Measurements from ENCODE around the gene TEX44. TPM values are rescaled to one million over a fixed set of nuclear protein-coding genes. Genes with fewer than 3 reads are reported as not detected.

Gene TEX44
- total RNA-seq, 3 donors from 2014 or later, result not detected

DNA sequence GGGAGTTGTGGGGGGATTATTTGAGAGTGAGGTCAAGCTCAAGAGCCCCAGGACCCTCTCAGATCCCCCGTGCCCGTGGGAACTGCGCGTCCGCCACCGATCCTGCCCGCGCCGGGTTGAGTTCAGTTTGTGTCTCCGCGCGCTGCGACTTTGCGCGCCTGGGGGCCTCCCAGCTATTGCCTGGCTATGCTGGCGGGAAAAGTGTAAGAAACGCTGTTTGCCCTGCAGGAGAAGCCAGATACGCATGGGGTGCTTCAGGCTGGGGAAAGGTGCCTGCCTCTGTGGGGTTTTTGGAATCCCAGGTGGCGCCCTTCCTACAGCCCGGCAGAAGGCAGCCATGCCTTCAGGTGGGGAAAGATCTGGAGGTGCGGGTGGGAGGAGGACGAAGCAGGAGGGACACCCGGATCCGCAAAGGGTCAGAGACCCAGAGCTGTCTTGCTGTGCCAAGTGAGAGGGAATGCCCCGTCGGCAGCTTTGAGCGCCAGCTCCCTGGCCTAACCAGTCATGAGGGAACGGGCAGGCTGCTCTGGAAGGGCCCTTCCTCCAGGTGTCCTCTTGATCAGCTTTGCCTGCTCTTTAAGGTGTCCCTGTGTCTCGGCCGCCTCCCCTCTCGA is 22.5 kb downstream of the TEX44 start:
- H3K27me3 ChIP-seq, result no peaks in the 10 kb centered on the region
- no peak for DNase-seq (ENCODE audit: low spot score in 2 of 2)
- peak overlapping the region; percentile 42 to 67 (median 55) for H3K4me3 ChIP-seq
- H3K36me3 ChIP-seq, result no peaks in the 10 kb centered on the region
- peak overlapping the region; percentile 99 for H3K27ac ChIP-seq
- peaks cover 11 to 20% of the 10 kb centered on the region in 2 donors for H3K4me1 ChIP-seq
- no peaks in the 10 kb centered on the region for H3K9me3 ChIP-seq
- TF ChIP-seq, protein P1, sequence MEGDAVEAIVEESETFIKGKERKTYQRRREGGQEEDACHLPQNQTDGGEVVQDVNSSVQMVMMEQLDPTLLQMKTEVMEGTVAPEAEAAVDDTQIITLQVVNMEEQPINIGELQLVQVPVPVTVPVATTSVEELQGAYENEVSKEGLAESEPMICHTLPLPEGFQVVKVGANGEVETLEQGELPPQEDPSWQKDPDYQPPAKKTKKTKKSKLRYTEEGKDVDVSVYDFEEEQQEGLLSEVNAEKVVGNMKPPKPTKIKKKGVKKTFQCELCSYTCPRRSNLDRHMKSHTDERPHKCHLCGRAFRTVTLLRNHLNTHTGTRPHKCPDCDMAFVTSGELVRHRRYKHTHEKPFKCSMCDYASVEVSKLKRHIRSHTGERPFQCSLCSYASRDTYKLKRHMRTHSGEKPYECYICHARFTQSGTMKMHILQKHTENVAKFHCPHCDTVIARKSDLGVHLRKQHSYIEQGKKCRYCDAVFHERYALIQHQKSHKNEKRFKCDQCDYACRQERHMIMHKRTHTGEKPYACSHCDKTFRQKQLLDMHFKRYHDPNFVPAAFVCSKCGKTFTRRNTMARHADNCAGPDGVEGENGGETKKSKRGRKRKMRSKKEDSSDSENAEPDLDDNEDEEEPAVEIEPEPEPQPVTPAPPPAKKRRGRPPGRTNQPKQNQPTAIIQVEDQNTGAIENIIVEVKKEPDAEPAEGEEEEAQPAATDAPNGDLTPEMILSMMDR (IDR thresholded peaks at IDR 0.05), result no peak
- no peak for TF ChIP-seq POLR2AphosphoS5 (IDR thresholded peaks at IDR 0.05)
- no peak for TF ChIP-seq POLR2A (IDR thresholded peaks at IDR 0.05)
- intact Hi-C loops (cut with DNase I; ENCODE audit: low total_unique reads), result no loop called here

DNA sequence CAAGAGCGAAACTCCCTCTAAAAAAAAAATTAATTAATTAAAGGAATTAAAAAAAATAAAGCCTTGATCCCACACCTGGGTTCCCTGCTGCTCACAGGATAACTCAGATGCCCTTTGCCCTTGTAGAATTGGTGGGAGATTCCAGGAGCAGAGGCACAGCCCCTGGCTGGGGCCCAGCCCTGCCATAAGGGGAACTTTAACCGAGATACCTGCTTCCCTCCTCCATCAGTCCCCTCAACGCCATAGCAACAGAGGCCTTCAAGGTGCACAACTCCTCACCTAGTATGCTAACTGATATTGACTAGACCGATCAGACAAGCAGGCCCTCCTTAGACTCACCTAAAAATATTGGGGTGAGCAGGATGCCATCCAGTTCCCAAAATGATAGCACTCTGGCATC is 23.6 kb downstream of the TEX44 start:
- Histone ChIP-seq H3K9me3 (no peaks in the 10 kb centered on the region), H3K4me1 (peaks cover 20% of the 10 kb centered on the region in 2 donors), H3K36me3 (no peaks in the 10 kb centered on the region), H3K4me3 (no peak overlapping the region), H3K27ac (peak overlapping the region; percentile 70 to 99), H3K27me3 (no peaks in the 10 kb centered on the region)
- no peak for DNase-seq (ENCODE audit: low spot score in 2 of 2)
- no peak for TF ChIP-seq POLR2AphosphoS5 (IDR thresholded peaks at IDR 0.05)
- TF ChIP-seq, protein P1 (IDR thresholded peaks at IDR 0.05), result no peak
- TF ChIP-seq POLR2A (IDR thresholded peaks at IDR 0.05), result no peak
- intact Hi-C loops (cut with DNase I; ENCODE audit: low total_unique reads), result no loop called here

DNA sequence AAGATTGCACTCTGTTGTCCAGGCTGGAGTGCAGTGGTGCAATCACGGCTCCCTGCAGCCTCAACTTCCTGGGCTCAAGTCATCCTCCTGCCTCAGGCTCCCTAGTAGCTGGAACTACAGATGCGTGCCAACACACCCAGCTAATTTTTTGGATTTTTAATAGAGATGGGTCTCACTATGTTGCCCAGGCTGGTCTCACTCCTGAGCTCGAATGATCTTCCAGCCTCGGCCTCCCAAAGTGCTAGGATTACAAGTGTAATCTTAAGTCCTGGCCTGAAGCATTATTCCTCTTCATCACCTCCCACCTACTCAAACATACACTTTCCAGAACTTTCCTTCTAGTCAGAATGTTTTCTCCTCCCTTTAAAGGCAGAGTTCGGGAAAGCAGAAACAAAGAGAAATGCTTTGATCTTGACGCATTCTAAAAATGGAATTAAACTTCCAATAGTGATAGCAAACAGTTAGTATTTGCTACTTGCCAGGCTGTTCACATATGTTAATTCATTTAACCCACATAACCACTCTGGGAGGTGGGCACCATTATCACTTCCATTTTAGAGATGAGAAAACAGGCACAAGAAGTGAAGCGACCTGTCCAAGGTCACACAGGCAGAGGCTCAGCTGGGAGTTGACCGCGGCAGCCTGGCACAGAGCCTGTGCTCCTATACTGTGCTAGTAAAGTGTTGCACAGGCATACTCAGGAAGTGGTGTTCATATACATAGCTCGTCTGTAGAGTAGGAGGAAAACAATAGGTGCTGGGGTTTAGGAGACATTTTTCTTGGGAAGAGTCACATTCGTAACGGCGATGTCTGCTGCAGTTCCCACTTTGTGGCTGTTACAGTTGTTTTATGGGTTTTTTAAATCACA is 24.6 kb downstream of the TEX44 start:
- Histone ChIP-seq H3K4me1 (peaks cover 14 to 16% of the 10 kb centered on the region in 2 donors), H3K9me3 (no peaks in the 10 kb centered on the region), H3K36me3 (no peaks in the 10 kb centered on the region), H3K27me3 (no peaks in the 10 kb centered on the region), H3K4me3 (no peak overlapping the region), H3K27ac (peak overlapping the region; percentile 70 to 99)
- DNase-seq (ENCODE audit: low spot score in 2 of 2), result no peak
- intact Hi-C loops (cut with DNase I; ENCODE audit: low total_unique reads), result no loop called here
- TF ChIP-seq POLR2A (IDR thresholded peaks at IDR 0.05), result no peak
- TF ChIP-seq, protein P1 (IDR thresholded peaks at IDR 0.05), result no peak
- no peak for TF ChIP-seq POLR2AphosphoS5 (IDR thresholded peaks at IDR 0.05)

DNA sequence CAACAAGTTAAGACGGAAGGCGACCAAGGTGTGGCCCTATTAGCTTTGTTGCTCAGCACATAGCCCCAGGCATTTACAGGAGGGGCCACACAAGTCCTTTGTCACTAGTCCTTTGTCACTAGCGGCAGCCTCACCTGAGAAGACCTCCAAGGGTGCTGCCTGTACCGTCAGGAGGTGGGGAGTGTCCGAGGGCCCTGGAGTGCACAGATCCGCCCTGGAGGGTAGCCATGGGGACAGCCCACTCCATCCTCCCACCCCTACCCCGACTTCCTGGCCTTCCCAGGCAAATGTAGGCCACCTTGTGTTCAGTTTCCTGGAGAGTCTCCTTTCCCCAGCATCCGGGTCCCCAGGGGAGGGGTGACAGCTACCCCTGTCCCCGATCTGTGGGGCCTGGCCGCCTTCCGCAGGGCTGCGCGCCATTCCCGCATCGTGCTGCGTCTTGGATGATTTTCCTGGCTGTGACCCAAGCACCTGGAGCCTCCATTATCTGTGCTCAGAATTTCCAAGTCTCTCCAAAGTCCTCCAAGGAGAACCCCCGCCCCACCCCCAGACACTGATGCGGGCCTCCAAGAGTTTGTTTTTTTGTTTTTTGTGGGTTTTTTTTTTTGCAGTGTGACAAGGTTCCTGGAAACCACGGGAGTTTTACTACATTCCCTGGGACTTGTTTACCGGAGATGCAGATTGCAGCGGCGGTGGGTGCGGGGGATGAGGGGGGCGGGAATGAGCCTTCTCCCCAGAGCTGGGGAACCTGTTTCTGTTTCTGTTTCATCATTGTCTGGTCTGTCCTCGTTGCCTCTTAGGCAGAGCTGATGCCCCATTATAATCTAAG is 28.6 kb downstream of the TEX44 start:
- DNase-seq (ENCODE audit: low spot score in 2 of 2), result peak; percentile 82 to 85
- H3K27ac ChIP-seq, result peak overlapping the region; percentile 97 to 98
- H3K27me3 ChIP-seq, result no peaks in the 10 kb centered on the region
- no peaks in the 10 kb centered on the region for H3K36me3 ChIP-seq
- no peaks in the 10 kb centered on the region for H3K9me3 ChIP-seq
- TF ChIP-seq POLR2A (IDR thresholded peaks at IDR 0.05) (no peak), POLR2AphosphoS5 (IDR thresholded peaks at IDR 0.05) (peak; percentile 7 to 40 (median 32))
- peaks cover 4 to 9% of the 10 kb centered on the region in 2 donors for H3K4me1 ChIP-seq
- intact Hi-C loops (cut with DNase I; ENCODE audit: low total_unique reads), result no loop called here
- peak overlapping the region in 2 of 3 donors; percentile 35 to 53 for H3K4me3 ChIP-seq

DNA sequence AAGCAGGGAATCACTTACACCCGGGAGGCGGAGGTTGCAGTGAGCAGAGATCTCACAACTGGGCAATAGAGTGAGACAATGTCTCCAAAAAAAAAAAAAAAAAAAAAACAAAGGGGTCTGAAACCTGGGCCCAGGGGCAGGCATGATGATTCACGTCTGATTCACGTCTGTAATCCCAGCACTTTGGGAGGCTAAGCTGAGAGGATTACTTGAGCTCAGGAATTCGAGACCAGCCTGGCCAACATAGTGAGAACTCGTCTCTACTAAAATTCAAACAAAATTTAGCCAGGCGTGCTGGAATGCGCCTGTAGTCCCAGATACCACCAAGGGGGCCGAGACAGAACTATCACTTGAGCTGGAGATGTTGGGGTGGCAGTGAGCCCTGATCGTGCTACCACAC is 30.3 kb downstream of the TEX44 start:
- H3K27ac ChIP-seq, result no peak overlapping the region

More for the DNA sequence above, 30.3 kb downstream of the TEX44 start:
- no peaks in the 10 kb centered on the region for H3K27me3 ChIP-seq
- TF ChIP-seq, protein P1 (IDR thresholded peaks at IDR 0.05), result no peak
- TF ChIP-seq POLR2A (IDR thresholded peaks at IDR 0.05) (no peak), POLR2AphosphoS5 (IDR thresholded peaks at IDR 0.05) (no peak)
- DNase-seq (ENCODE audit: low spot score in 2 of 2), result no peak
- H3K4me3 ChIP-seq, result no peak overlapping the region
- no peaks in the 10 kb centered on the region for H3K36me3 ChIP-seq
- peaks cover 9 to 10% of the 10 kb centered on the region in 2 donors for H3K4me1 ChIP-seq
- H3K9me3 ChIP-seq, result no peaks in the 10 kb centered on the region
- intact Hi-C loops (cut with DNase I; ENCODE audit: low total_unique reads), result no loop called here

All from breast epithelium (tissue), 4 donors.